ENCODE data around the gene THADA.
A peak's percentile ranks its signal among the peaks of the same experiment; 100 is the strongest.

Gene THADA

DNA sequence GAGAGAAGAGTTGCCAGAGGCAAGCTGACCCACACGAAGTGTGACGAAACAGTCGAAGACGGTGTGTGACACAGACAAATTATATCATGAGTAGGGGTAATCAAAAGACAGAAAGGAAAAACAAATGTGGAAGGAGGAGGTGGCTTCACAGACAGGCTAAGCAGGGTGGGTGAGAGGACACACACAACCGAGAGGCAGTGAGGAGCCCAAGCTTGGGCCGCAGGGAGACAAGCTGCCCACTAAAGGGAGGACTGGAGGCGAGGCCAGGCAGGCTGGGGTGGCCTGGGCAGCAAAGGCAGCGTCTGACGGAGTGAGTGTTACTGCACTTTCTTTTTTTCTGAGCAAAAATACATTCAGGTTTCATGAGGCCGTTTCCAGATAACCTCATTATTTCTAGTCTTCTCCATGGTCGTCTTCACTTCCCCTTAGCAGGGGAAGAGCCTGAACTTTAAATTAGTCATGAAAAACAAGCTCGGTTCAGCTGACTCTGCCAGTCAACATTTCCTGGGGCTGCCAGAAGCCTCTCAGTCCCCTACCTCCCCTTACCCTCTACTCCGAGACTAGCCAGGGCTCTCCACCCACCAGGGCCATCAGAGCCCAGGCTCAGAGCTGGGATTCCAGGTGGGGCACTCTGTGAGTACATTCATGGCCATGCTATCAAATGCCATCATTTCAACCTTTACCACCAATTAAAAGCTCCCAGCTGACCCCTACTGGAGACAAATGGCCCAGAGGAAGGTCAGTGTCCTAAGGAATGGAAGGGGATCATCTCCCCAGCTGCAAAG, 355.7 kb downstream of the THADA start:
- H3K27ac ChIP-seq (ENCODE audit: low read length): peak overlapping the region; percentile 94
- no peaks in the 10 kb centered on the region for H3K9me3 ChIP-seq (ENCODE audit: insufficient read depth, low read length)
- TF ChIP-seq CTCF (IDR thresholded peaks at IDR 0.05; ENCODE audit: low read depth, low read length) (peak; percentile 57), EZH2phosphoT487 (IDR thresholded peaks at IDR 0.05; ENCODE audit: low read depth) (no peak)
- H3K36me3 ChIP-seq (replicated peaks; ENCODE audit: low read depth, low read length): no peaks in the 10 kb centered on the region
- H2AFZ ChIP-seq (ENCODE audit: low read depth, low read length): peak overlapping the region; percentile 75
- no peaks in the 10 kb centered on the region for H3K27me3 ChIP-seq (ENCODE audit: low read depth, low read length)
- H3K79me2 ChIP-seq (ENCODE audit: low read length): no peaks in the 10 kb centered on the region
- peak overlapping the region; percentile 84 for H3K4me2 ChIP-seq (ENCODE audit: low read length)
- H3K4me1 ChIP-seq (ENCODE audit: low read length): peaks cover 29% of the 10 kb centered on the region
- no peaks in the 10 kb centered on the region for H4K20me1 ChIP-seq (ENCODE audit: insufficient read depth, low read length)
- peak overlapping the region; percentile 46 for H3K4me3 ChIP-seq (ENCODE audit: low read length)
- H3K9ac ChIP-seq (ENCODE audit: low read length): peak overlapping the region; percentile 74

- Histone ChIP-seq H3K27me3 (ENCODE audit: low read depth, low read length) (no peaks in the 10 kb centered on the region), H3K4me3 (ENCODE audit: low read length) (no peak overlapping the region), H4K20me1 (ENCODE audit: insufficient read depth, low read length) (no peaks in the 10 kb centered on the region), H3K79me2 (ENCODE audit: low read length) (no peaks in the 10 kb centered on the region), H3K4me2 (ENCODE audit: low read length) (no peak overlapping the region), H3K9ac (ENCODE audit: low read length) (no peak overlapping the region), H3K9me3 (ENCODE audit: insufficient read depth, low read length) (no peaks in the 10 kb centered on the region), H2AFZ (ENCODE audit: low read depth, low read length) (no peak overlapping the region), H3K27ac (ENCODE audit: low read length) (no peak overlapping the region), H3K36me3 (replicated peaks; ENCODE audit: low read depth, low read length) (peaks cover 5% of the 10 kb centered on the region), H3K4me1 (ENCODE audit: low read length) (peaks cover 36% of the 10 kb centered on the region)
- TF ChIP-seq CTCF (IDR thresholded peaks at IDR 0.05; ENCODE audit: low read depth, low read length) (no peak), EZH2phosphoT487 (IDR thresholded peaks at IDR 0.05; ENCODE audit: low read depth) (no peak)
These were observed 357.0 kb downstream of the THADA start for GRCh38 chr2:43238813-43239212.

DNA sequence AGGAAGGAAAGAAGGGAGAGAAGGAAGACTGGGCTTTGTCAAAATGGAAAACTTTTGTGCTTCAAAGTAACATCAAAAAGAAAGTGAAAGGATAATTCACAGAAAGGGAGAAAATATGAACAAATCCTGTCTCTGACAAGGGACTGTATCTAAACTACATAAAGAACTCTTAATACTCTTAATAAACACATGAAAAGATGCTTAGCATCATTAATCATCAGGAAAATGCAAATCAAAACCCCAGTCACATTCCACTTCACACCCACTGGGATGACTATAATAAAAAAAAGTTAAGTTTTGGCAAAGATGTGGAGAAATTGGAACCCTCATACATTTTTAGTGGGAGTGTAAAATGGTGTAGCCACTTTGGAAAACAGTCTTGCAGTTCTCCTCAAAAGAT, 357.7 kb downstream of the THADA start:
- Histone ChIP-seq H3K27ac (ENCODE audit: low read length) (no peak overlapping the region), H3K79me2 (ENCODE audit: low read length) (no peaks in the 10 kb centered on the region), H4K20me1 (ENCODE audit: insufficient read depth, low read length) (no peaks in the 10 kb centered on the region), H3K36me3 (replicated peaks; ENCODE audit: low read depth, low read length) (peaks cover 6% of the 10 kb centered on the region), H2AFZ (ENCODE audit: low read depth, low read length) (no peak overlapping the region), H3K4me2 (ENCODE audit: low read length) (no peak overlapping the region), H3K9me3 (ENCODE audit: insufficient read depth, low read length) (no peaks in the 10 kb centered on the region), H3K27me3 (ENCODE audit: low read depth, low read length) (no peaks in the 10 kb centered on the region), H3K4me3 (ENCODE audit: low read length) (no peak overlapping the region), H3K9ac (ENCODE audit: low read length) (no peak overlapping the region), H3K4me1 (ENCODE audit: low read length) (peaks cover 42% of the 10 kb centered on the region)
- TF ChIP-seq EZH2phosphoT487 (IDR thresholded peaks at IDR 0.05; ENCODE audit: low read depth): no peak
- TF ChIP-seq CTCF (IDR thresholded peaks at IDR 0.05; ENCODE audit: low read depth, low read length): no peak

GRCh38 chr2:43233218-43234212, 362.3 kb downstream of the THADA start:
- H2AFZ ChIP-seq (ENCODE audit: low read depth, low read length): no peak overlapping the region
- H3K4me3 ChIP-seq (ENCODE audit: low read length): no peak overlapping the region
- no peak for TF ChIP-seq CTCF (IDR thresholded peaks at IDR 0.05; ENCODE audit: low read depth, low read length)
- TF ChIP-seq EZH2phosphoT487 (IDR thresholded peaks at IDR 0.05; ENCODE audit: low read depth): no peak
- H3K27ac ChIP-seq (ENCODE audit: low read length): peak overlapping the region; percentile 47
- H3K9ac ChIP-seq (ENCODE audit: low read length): peak overlapping the region; percentile 5; the same call in 1 of the 2 replicates
- peak overlapping the region; percentile 34 for H3K4me2 ChIP-seq (ENCODE audit: low read length)
- peaks cover 6% of the 10 kb centered on the region for H3K36me3 ChIP-seq (replicated peaks; ENCODE audit: low read depth, low read length)
- peaks cover under 1% of the 10 kb centered on the region; the same call in 1 of the 2 replicates for H3K79me2 ChIP-seq (ENCODE audit: low read length)
- H3K9me3 ChIP-seq (ENCODE audit: insufficient read depth, low read length): no peaks in the 10 kb centered on the region
- no peaks in the 10 kb centered on the region for H4K20me1 ChIP-seq (ENCODE audit: insufficient read depth, low read length)
- no peaks in the 10 kb centered on the region for H3K27me3 ChIP-seq (ENCODE audit: low read depth, low read length)
- H3K4me1 ChIP-seq (ENCODE audit: low read length): peaks cover 33% of the 10 kb centered on the region
